HepG2 (cell line): ENCODE data around the gene UBAP1L. TPM values are rescaled to one million over a fixed set of nuclear protein-coding genes. Genes with fewer than 3 reads are reported as not detected.

ENCODE experiments used
- CAMTA2 ChIP-seq: sonication (generic); formaldehyde crosslinking; IDR thresholded peaks from 2 replicates; pipeline ENCODE4 v1.4.0; 2020; ENCODE audit warnings: mild to moderate bottlenecking, missing genetic modification reagents, borderline replicate concordance
- CEBPG ChIP-seq: IDR thresholded peaks from 2 replicates; pipeline ENCODE4 v1.6.1; 2016
- FUBP1 ChIP-seq: sonication (generic); formaldehyde crosslinking; IDR thresholded peaks from 2 replicates; pipeline ENCODE4 v1.5.1; 2020; ENCODE audit warnings: missing genetic modification reagents, mild to moderate bottlenecking, borderline replicate concordance
- IRF2 ChIP-seq: IDR thresholded peaks from 2 replicates; pipeline ENCODE4 v1.6.1; 2018; ENCODE audit warnings: missing genetic modification reagents, missing compliant biosample characterization
- PAWR ChIP-seq: sonication (generic); formaldehyde crosslinking; IDR thresholded peaks from 2 replicates; pipeline ENCODE4 v1.4.0; 2020; ENCODE audit warnings: missing genetic modification reagents, mild to moderate bottlenecking, borderline replicate concordance
- PCBP1 ChIP-seq: fragments of 200-400 bp; formaldehyde crosslinking; IDR thresholded peaks from 2 replicates; pipeline ENCODE4 v1.6.1; 2017; ENCODE audit warnings: mild to moderate bottlenecking, low read depth, low read length, borderline replicate concordance
- PRDM15 ChIP-seq: sonication (generic); formaldehyde crosslinking; IDR thresholded peaks from 2 replicates; pipeline ENCODE4 v1.4.0; 2020; ENCODE audit warnings: missing genetic modification reagents
- SALL1 ChIP-seq: sonication (generic); formaldehyde crosslinking; IDR thresholded peaks from 2 replicates; pipeline ENCODE4 v1.8.0; 2022; ENCODE audit warnings: mild to moderate bottlenecking, missing genetic modification reagents
- SRF ChIP-seq: IDR thresholded peaks from 2 replicates; pipeline ENCODE4 v1.6.1; 2011; ENCODE audit warnings: mild to moderate bottlenecking, low read depth, low read length, moderate library complexity
- SRY ChIP-seq: sonication (generic); formaldehyde crosslinking; IDR thresholded peaks from 2 replicates; pipeline ENCODE4 v1.8.0; 2022; ENCODE audit warnings: mild to moderate bottlenecking, missing genetic modification reagents
- SSRP1 ChIP-seq: IDR thresholded peaks from 2 replicates; pipeline ENCODE4 v1.6.1; 2016; ENCODE audit warnings: control low read depth
- ZBTB2 ChIP-seq: sonication (generic); formaldehyde crosslinking; IDR thresholded peaks from 2 replicates; pipeline ENCODE4 v1.8.0; 2022; ENCODE audit warnings: low read depth, missing genetic modification reagents
- ZBTB44 ChIP-seq: sonication (generic); formaldehyde crosslinking; IDR thresholded peaks from 2 replicates; pipeline ENCODE4 v1.4.0; 2020; ENCODE audit warnings: missing genetic modification reagents
- ZNF10 ChIP-seq: sonication (generic); formaldehyde crosslinking; IDR thresholded peaks from 2 replicates; pipeline ENCODE4 v1.4.0; 2020; ENCODE audit warnings: mild to moderate bottlenecking, low read depth, missing genetic modification reagents, borderline replicate concordance
- ZNF234 ChIP-seq: sonication (generic); formaldehyde crosslinking; conservative IDR thresholded peaks from 2 replicates; pipeline ENCODE4 v1.5.1; 2020; ENCODE audit warnings: mild to moderate bottlenecking, missing genetic modification reagents
- ZNF326 ChIP-seq: sonication (generic); formaldehyde crosslinking; IDR thresholded peaks from 2 replicates; pipeline ENCODE4 v1.4.0; 2020; ENCODE audit warnings: missing genetic modification reagents, borderline replicate concordance
- ZNF564 ChIP-seq: sonication (generic); formaldehyde crosslinking; IDR thresholded peaks from 2 replicates; pipeline ENCODE4 v1.8.1; 2023; ENCODE audit warnings: mild to moderate bottlenecking, missing genetic modification reagents
- ZNF576 ChIP-seq: sonication (generic); formaldehyde crosslinking; IDR thresholded peaks from 2 replicates; pipeline ENCODE4 v1.4.0; 2020; ENCODE audit warnings: mild to moderate bottlenecking, missing genetic modification reagents
- polyA plus RNA-seq, 8 experiments: library from polyadenylated mRNA; depleted of rRNA in 3 of 8; stranded (reverse) in 7 of 8; unstranded in 1 of 8; fragments of >200 nt; fragmentation: Illumina TruSeq in 4 of 8; extraction: Trizol in 4 of 8; gene quantifications; 2 replicates each; pipeline versions ENCODE4 v1.2.1 to v1.2.3, GENCODE V29; 2011 to 2016; ENCODE audit warnings: low read depth in 4 of 8, missing spikeins in 1 of 8, mixed read lengths in 1 of 8; ENCODE audit not compliant: insufficient read depth in 1 of 8
- total RNA-seq, 5 experiments: library from RNA; depleted of rRNA; stranded (reverse); fragments of >200 nt; fragmentation: Illumina TruSeq; extraction: Trizol; gene quantifications; 2 replicates each; pipeline ENCODE4 v1.2.3, GENCODE V29; 2016; ENCODE audit warnings: low read depth in 1 of 5

The UBAP1L gene
- total and polyA plus RNA-seq, 2 of the 13 experiments (the other 11 are each of a cell fraction or from before 2014, with no cell fraction given) = 0.86 to 1.4 TPM

GRCh38 chr15:65055201-65055870 is 59.7 kb downstream of the UBAP1L start (continued):
- TF ChIP-seq ZNF576 (CRISPR knock-in tag) = 0 out of 2 replicates have a peak, but pooled peaks have one; percentile 8
- no peak for TF ChIP-seq PCBP1
- peak; percentile 27; the same call in 1 of the 2 replicates for TF ChIP-seq SALL1 (CRISPR knock-in tag)
- TF ChIP-seq ZBTB44 (CRISPR knock-in tag) = no peak
- TF ChIP-seq CAMTA2 (CRISPR knock-in tag) = no peak
- no peak for TF ChIP-seq SRY (CRISPR knock-in tag)
- no peak for TF ChIP-seq ZNF326 (CRISPR knock-in tag)
- peak; percentile 45; the same call in 1 of the 2 replicates for TF ChIP-seq CEBPG (CRISPR knock-in tag)
- TF ChIP-seq FUBP1 (CRISPR knock-in tag) = no peak
- no peak for TF ChIP-seq PAWR (CRISPR knock-in tag)
- no peak for TF ChIP-seq SRF
- no peak for TF ChIP-seq ZNF10 (CRISPR knock-in tag)
- TF ChIP-seq IRF2 (CRISPR knock-in tag) = no peak
- no peak for TF ChIP-seq ZNF234 (CRISPR knock-in tag)
- no peak for TF ChIP-seq SSRP1 (CRISPR knock-in tag)
- 0 out of 2 replicates have a peak, but pooled peaks have one; percentile 23 for TF ChIP-seq ZBTB2 (CRISPR knock-in tag)
- no peak for TF ChIP-seq PRDM15 (CRISPR knock-in tag)
- TF ChIP-seq ZNF564 (CRISPR knock-in tag) = no peak
